ENCODE results near the gene ETV5.

Gene ETV5

DNA sequence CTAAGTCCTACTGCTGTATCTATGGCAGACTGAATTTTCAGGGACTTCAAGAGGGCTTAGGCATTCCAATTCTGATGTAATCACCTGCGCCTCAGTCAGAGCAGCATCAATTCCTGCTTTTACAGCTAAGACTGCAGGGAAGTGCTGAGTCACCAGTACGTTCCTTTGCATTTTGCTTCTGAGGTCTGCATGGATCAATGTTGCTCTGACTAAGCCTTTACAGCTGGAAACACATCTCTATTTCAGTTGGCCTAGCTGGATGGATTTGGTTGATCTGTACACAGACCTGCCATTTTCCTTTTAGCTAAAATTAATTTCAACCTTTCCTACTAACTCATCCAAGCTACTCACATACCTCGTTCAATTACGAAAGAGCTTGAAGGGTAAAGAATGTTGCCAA, 51.3 kb downstream of the ETV5 start:
- H3K27ac Mint-ChIP-seq = no peak overlapping the region
- no peak for TF ChIP-seq CTCF (IDR thresholded peaks at IDR 0.05; ENCODE audit: unreplicated experiment in 3 of 3)
- no peaks in the 10 kb centered on the region for H3K9me3 Mint-ChIP-seq
- H3K4me1 Mint-ChIP-seq = peaks cover 12% of the 10 kb centered on the region
- peaks cover 35% of the 10 kb centered on the region for H3K36me3 Mint-ChIP-seq (ENCODE audit: low read depth)
- no peak overlapping the region for H3K4me3 Mint-ChIP-seq
- no peaks in the 10 kb centered on the region for H3K27me3 Mint-ChIP-seq (ENCODE audit: low read depth)

DNA sequence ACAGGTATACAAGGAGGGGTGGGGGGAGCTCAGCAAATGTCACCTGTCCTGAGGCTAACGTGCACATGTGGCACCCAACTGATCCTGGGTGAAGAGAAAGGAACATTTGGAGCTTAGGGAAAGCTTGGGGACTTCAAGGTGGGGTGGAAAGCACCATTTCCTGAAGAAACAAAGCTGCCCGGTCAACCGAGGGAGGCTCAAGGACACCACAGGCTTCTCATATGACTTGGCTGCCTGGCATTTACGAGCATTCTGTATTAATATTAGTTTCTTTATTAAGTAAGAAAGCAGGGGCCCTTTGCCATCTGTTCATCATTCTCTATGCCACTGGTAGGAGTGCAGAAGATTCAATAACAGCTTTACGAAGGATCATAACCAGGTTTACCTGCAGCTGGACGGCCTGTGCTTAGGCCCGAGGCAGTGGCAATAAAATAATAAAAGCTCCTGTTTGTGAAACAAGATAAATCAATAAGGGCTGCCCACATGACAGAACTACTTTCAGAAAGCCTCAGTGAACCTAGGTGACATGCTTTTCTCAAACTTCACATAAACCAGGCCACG, 54.0 kb downstream of the ETV5 start:
- Mint-ChIP-seq H3K4me3 (no peak overlapping the region), H3K36me3 (ENCODE audit: low read depth) (peaks cover 41% of the 10 kb centered on the region), H3K4me1 (peaks cover 12% of the 10 kb centered on the region), H3K9me3 (no peaks in the 10 kb centered on the region), H3K27me3 (ENCODE audit: low read depth) (no peaks in the 10 kb centered on the region), H3K27ac (no peak overlapping the region)
- no peak for TF ChIP-seq CTCF (IDR thresholded peaks at IDR 0.05; ENCODE audit: unreplicated experiment in 3 of 3)

DNA sequence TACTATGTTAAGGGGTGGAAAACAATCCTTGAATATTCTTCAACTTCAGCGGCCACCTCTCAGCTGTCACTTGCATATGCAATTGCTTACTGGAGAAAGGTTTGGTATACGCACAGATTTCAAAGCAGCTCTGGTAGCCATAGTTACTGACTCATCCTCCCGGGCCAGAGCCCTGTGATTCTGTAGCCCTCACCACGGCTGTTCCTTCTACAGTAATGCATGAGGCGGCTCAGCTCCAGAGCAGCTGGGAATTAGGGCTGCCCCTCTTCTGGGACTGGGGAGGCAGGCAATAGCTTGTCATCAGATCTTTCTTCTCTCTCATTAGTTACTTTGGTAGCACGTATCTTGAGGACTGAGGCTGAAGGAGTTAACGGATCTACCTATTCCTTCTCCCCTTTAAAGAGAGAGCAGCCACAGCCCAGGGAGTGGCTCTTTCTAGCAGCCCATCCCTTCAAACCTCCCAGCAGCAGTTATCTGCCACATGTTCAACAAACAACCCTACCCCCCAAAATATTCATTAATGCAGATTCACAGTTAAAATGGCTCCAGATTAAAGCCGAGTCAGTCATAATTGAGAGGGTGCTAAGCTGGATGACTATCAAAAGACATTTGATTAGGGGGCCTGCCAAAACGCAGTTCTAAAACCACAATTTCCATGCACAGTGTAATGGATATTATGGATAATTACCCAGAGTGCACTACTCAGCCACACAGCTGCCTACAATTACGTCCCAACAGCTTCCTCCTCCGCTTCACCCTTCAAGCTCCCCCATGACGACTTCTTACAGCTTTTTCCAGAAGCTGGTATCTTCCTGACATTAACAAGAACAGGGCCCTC, 54.7 kb downstream of the ETV5 start:
- H3K9me3 Mint-ChIP-seq = no peaks in the 10 kb centered on the region
- no peak overlapping the region for H3K4me3 Mint-ChIP-seq
- H3K27me3 Mint-ChIP-seq (ENCODE audit: low read depth) = no peaks in the 10 kb centered on the region
- TF ChIP-seq CTCF (IDR thresholded peaks at IDR 0.05; ENCODE audit: unreplicated experiment in 3 of 3) = no peak
- H3K36me3 Mint-ChIP-seq (ENCODE audit: low read depth) = peaks cover 41% of the 10 kb centered on the region
- H3K4me1 Mint-ChIP-seq = peaks cover 15% of the 10 kb centered on the region
- no peak overlapping the region for H3K27ac Mint-ChIP-seq

GRCh38 chr3:186052096-186052840, 56.6 kb downstream of the ETV5 start:
- Mint-ChIP-seq H3K4me1 (peaks cover 29% of the 10 kb centered on the region), H3K36me3 (ENCODE audit: low read depth) (peaks cover 44% of the 10 kb centered on the region), H3K9me3 (no peaks in the 10 kb centered on the region), H3K27me3 (ENCODE audit: low read depth) (no peaks in the 10 kb centered on the region), H3K27ac (peak overlapping the region in 1 of 3 experiments; percentile 80), H3K4me3 (no peak overlapping the region)
- TF ChIP-seq CTCF (IDR thresholded peaks at IDR 0.05; ENCODE audit: unreplicated experiment in 3 of 3) = no peak

DNA sequence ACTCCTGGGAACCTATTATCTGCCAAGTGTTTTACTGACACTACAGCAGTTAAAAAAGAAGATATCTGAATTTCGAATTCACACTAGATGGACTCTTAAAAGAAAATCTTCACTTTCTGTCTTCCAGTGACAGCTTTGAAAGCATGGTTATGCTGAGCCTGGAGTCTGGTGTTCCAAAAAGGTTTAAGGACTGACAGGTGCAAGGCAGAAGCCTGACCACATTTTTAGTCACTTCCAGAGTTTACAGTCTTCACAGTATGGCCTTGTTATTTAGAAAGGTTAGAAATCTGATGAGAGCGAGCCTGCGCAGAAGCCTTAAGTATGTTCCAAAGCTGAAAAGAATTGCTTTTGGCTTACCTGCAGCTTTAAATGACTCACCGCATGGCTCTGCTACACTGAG, 59.9 kb downstream of the ETV5 start:
- Mint-ChIP-seq H3K27me3 (ENCODE audit: low read depth) (no peaks in the 10 kb centered on the region), H3K9me3 (no peaks in the 10 kb centered on the region), H3K27ac (no peak overlapping the region), H3K36me3 (ENCODE audit: low read depth) (peaks cover 36% of the 10 kb centered on the region), H3K4me1 (peaks cover 30% of the 10 kb centered on the region), H3K4me3 (no peak overlapping the region)
- TF ChIP-seq CTCF (IDR thresholded peaks at IDR 0.05; ENCODE audit: unreplicated experiment in 3 of 3) = no peak
